HG03045 (cell line): ENCODE measurements around the gene RFTN1.
A peak's percentile ranks its signal among the peaks of the same experiment; 100 is the strongest.
"Not testable (repeated sequence)": the region's sequence is repeated elsewhere in the genome, so short reads cannot be mapped to it uniquely, and the experiment has no call there.

Experiments
- ATAC-seq: cut with Tn5 transposase; IDR thresholded peaks from one replicate; pipeline ENCODE4 v1.9.1; 2021; ENCODE audit warnings: mild to moderate bottlenecking, moderate library complexity; ENCODE audit not compliant: unreplicated experiment

RFTN1 gene

GRCh38 chr3:16507578-16508242, 5.8 kb downstream of the RFTN1 start:
- no peak for ATAC-seq

DNA sequence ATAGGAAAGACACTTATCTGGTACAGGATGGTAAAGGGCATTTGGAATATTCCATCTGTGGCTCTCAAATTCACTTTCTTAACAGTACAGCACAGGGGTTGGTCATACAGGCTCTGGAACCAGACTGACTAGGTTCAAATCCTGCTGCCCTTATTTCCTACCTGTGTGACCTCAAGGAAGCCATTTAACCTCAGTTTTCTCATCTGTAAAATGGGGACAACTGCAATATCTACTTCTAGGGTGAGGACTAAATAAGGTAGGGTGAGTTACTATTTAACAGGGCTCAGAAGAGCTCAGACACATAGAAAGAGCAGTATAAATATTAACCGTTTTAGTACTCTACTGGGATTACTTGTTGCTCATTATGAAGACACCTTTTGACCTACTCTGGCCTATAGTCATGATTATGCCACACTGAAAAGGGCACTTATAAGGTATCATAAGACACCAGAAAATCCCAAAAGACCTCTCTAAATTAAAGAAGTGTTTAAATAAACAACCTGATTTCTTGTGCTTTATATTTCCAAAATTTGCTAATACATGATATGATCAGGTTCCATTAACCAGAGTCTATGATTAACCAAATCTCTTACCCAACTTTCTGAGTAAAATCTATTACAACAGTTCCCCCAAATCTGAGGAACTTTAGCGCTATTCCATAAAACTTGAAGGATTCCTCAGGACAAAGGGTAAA, 6.5 kb downstream of the RFTN1 start:
- no peak for ATAC-seq

- no peak for ATAC-seq
Measured at GRCh38 chr3:16506451-16506850, 7.0 kb downstream of the RFTN1 start.

GRCh38 chr3:16504692-16505091, 8.8 kb downstream of the RFTN1 start:
- ATAC-seq = no peak

DNA sequence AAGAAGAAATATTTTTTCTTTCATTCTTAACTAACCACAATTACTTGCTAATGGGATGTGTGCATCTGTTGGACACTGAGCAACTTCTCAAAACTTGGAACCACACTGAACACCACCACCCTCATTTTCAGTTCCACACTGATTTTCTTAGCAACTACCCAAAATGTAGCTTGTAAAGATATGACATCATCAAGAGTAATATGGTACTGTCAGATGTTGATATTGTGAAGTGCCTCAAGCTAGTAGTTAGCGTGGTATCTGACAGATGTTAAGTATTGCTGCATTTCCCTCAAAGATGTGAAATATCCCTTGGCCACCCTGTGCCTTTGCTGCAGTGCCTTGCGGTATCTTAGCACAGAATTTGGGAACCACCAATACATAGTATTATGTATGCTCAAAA, 9.3 kb downstream of the RFTN1 start:
- ATAC-seq = peak; percentile 84

- ATAC-seq = no peak
Measured at GRCh38 chr3:16503191-16503776, 10.2 kb downstream of the RFTN1 start.

DNA sequence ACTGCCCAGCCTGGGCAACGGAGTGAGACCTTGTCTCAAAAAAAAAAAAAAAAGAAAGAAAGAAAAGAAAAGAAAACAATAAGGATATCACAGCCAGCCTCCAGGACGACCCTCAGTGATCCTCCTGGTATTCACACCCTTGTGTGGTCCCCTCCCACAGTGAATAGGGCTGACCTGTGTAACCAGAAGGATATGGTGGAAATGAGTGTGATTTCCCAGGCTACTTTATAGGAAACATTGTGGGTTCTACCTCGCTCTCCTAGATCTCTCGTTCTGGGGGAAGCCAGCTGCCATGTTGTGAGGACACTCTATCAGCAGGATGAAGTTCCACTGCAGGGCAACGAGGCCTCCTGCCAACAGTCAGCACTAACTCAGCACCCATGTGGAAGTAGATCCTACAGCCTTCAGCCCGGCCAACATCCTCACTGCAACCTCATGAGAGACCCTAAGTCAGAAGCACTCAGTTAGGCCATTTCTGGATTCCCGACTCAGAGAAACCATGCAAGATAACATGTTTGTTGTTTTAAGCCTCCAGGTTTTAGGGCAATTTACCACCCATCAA, 11.1 kb downstream of the RFTN1 start:
- ATAC-seq = no peak

DNA sequence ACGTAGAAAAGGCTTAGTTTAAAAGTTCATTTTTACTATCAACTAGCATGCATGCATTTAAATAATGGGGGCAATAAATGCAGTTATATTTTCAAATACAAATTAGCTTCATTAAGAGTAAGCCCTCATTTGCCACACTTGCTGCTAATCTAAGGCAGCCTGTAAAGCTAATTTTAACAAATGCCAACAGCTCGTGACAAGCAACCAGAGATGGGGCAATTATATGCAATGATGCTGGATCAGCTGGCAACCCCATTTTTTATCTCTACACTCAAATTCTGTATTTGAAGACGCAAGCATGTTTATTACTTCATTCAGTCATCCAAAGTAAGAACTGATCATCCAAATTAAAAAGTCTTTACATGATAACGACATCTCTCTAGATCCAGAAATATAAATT, 12.1 kb downstream of the RFTN1 start:
- no peak for ATAC-seq

GRCh38 chr3:16500911-16501310, 12.6 kb downstream of the RFTN1 start:
- no peak for ATAC-seq

DNA sequence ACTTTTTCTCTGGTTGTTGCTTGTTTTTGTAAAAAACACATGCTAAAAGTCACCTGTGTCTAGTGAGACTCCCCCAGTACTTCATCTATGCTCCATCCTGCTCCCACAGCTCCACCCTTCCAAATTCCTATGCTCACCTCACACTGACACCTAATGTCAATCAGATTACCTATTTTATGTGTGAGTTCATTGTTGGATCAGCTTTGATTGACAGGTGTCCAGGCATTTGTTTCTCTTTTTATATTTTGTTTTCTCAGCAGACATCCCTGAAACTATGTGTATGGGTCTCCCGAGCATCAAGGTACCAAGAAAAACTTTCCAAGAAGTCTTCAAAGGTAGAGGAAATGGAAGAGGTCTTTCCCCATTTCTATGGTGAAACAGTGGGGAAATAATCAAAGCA, 13.4 kb downstream of the RFTN1 start:
- no peak for ATAC-seq

- ATAC-seq = no peak
Measured at GRCh38 chr3:16499351-16499750, 14.1 kb downstream of the RFTN1 start.

- ATAC-seq = no peak
Measured at GRCh38 chr3:16498130-16498890, 15.2 kb downstream of the RFTN1 start.

GRCh38 chr3:16496408-16497222, 16.9 kb downstream of the RFTN1 start:
- ATAC-seq = peak; percentile 64

- peak; percentile 31 for ATAC-seq
Measured at GRCh38 chr3:16496008-16496407, 17.5 kb downstream of the RFTN1 start.

- no peak for ATAC-seq
Measured at GRCh38 chr3:16494814-16495431, 18.6 kb downstream of the RFTN1 start.

DNA sequence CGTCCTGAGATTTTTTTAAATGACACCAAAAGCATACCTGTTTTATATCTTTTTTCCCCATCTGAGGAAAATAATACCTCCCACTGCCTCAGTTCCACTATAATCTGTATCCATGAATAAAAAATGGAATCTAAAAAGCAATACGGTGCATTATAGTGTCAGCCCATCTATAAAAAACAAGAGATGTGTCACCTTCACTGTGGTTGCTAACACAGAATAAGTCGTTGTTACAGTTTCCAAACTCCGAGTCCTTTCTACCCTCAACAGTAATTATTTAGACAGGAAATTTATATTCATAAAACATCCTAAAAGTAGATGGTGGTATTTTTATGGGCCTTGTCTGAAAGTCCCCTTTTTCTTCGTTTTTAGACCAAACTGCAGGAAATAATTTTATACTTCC, 19.4 kb downstream of the RFTN1 start:
- ATAC-seq = no peak

- no peak for ATAC-seq
Measured at GRCh38 chr3:16490062-16490619, 23.4 kb downstream of the RFTN1 start.

DNA sequence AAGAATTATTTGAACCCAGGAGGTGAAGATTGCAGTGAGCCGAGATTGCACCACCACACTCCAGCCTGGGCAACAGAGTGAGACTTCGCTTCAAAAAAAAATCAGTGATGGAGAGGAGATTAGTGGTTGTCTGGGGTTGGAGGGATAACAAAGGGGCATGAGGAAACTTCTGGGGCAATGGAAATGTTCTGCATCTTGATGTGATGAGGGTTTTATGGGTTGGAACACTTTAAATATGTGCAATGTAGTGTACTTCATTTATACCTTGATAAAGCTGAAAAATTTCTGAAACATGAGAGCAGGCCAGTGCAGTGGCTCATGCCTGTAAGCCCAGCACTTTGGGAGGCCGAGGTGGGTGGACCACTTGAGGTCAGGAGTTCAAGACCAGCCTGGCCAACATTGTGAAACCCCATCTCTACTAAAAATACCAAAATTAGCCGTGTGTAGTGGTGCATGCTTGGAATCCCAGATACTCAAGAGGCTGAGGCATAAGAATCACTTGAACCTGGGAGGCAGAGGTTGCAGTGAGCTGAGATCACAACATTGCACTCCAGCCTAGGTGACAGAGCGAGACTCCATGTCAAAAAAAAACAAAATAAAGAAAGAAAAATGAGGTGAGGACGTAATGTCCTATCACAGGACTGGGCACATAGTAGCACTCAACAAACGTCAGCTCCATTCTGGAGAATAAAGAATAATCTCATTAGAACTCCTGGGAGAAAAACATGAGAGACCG, 24.0 kb downstream of the RFTN1 start:
- ATAC-seq = not testable (repeated sequence)

GRCh38 chr3:16488637-16489036, 24.9 kb downstream of the RFTN1 start:
- no peak for ATAC-seq
